ENCODE results near the gene OBP2A. TPM values are rescaled to one million over a fixed set of nuclear protein-coding genes. Genes with fewer than 3 reads are reported as not detected.

The OBP2A gene
- total RNA-seq, 1 experiment from 2014 or later: not detected

GRCh38 chr9:135563039-135563476, 17.1 kb downstream of the OBP2A start (continued):
- TF ChIP-seq ATF6 (CRISPR knock-in tag; IDR thresholded peaks at IDR 0.05) (no peak), TEAD1 (CRISPR knock-in tag; IDR thresholded peaks at IDR 0.05) (no peak), RELA (CRISPR knock-in tag; IDR thresholded peaks at IDR 0.05; ENCODE audit: borderline replicate concordance) (no peak), NR1H2 (CRISPR knock-in tag; IDR thresholded peaks at IDR 0.05) (no peak), FOXJ3 (CRISPR knock-in tag; IDR thresholded peaks at IDR 0.05; ENCODE audit: borderline replicate concordance) (no peak), ZSCAN18 (CRISPR knock-in tag; IDR thresholded peaks at IDR 0.05) (no peak), NR2C2 (CRISPR knock-in tag; IDR thresholded peaks at IDR 0.05) (no peak), PRRX2 (CRISPR knock-in tag; IDR thresholded peaks at IDR 0.05) (no peak), AR (CRISPR knock-in tag; IDR thresholded peaks at IDR 0.05) (no peak)

GRCh38 chr9:135563858-135564257, 17.9 kb downstream of the OBP2A start:
- CTCF ChIA-PET: interaction anchor here (1.5 kb wide), 1 partner anchor 59 kb away, joined by 4 read pairs; no protein-coding TSS in a partner anchor
- Mint-ChIP-seq H3K9me3 (peaks cover 4% of the 10 kb centered on the region), H3K27me3 (ENCODE audit: low read depth) (no peaks in the 10 kb centered on the region), H3K27ac (no peak overlapping the region), H3K4me1 (no peaks in the 10 kb centered on the region; the same call in 1 of the 2 replicates), H3K36me3 (peaks cover under 1% of the 10 kb centered on the region), H3K4me3 (no peak overlapping the region)
- POLR2A ChIA-PET: no interaction called here
- DNase-seq (ENCODE audit: low spot score) (no peak), ATAC-seq (no peak)
- TF ChIP-seq NFATC4 (CRISPR knock-in tag; IDR thresholded peaks at IDR 0.05): no peak
- no peak for TF ChIP-seq ZMAT4 (CRISPR knock-in tag; IDR thresholded peaks at IDR 0.05)
- TF ChIP-seq KAT7 (CRISPR knock-in tag; IDR thresholded peaks at IDR 0.05; ENCODE audit: borderline replicate concordance): no peak
- TF ChIP-seq ETV6 (CRISPR knock-in tag; IDR thresholded peaks at IDR 0.05): no peak
- no peak for TF ChIP-seq OVOL2 (CRISPR knock-in tag; IDR thresholded peaks at IDR 0.05; ENCODE audit: borderline replicate concordance)
- TF ChIP-seq ZNF671 (CRISPR knock-in tag; IDR thresholded peaks at IDR 0.05): no peak
- TF ChIP-seq FOXJ3 (CRISPR knock-in tag; IDR thresholded peaks at IDR 0.05; ENCODE audit: borderline replicate concordance): no peak
- no peak for TF ChIP-seq CDX4 (CRISPR knock-in tag; IDR thresholded peaks at IDR 0.05; ENCODE audit: borderline replicate concordance)
- TF ChIP-seq ATF1 (CRISPR knock-in tag; IDR thresholded peaks at IDR 0.05): no peak
- no peak for TF ChIP-seq FOXP4 (CRISPR knock-in tag; IDR thresholded peaks at IDR 0.05)
- TF ChIP-seq ZNF219 (CRISPR knock-in tag; IDR thresholded peaks at IDR 0.05; ENCODE audit: borderline replicate concordance): no peak
- TF ChIP-seq ZNF263 (CRISPR knock-in tag; IDR thresholded peaks at IDR 0.05; ENCODE audit: low read depth): no peak
- TF ChIP-seq E2F1 (CRISPR knock-in tag; IDR thresholded peaks at IDR 0.05): no peak
- TF ChIP-seq NR1H2 (CRISPR knock-in tag; IDR thresholded peaks at IDR 0.05): no peak
- no peak for TF ChIP-seq SMAD3 (CRISPR knock-in tag; IDR thresholded peaks at IDR 0.05; ENCODE audit: borderline replicate concordance)

Data from WTC11 (cell line).